NCI-H1694 (cell line): ENCODE data around the gene DGAT2L6.
"Not testable (repeated sequence)": the region's sequence is repeated elsewhere in the genome, so short reads cannot be mapped to it uniquely, and the experiment has no call there.

Experiments used
- DNase-seq: peaks from one replicate; lab custom pipeline; 2025; lab: John Stamatoyannopoulos, UW

DGAT2L6 gene

GRCh38 chrX:70196961-70197720 lies 19.9 kb downstream of the DGAT2L6 start:
- peak; percentile 65 for DNase-seq

GRCh38 chrX:70201732-70202131 lies 24.4 kb downstream of the DGAT2L6 start:
- DNase-seq, result no peak

GRCh38 chrX:70208479-70208878 lies 31.2 kb downstream of the DGAT2L6 start:
- DNase-seq, result no peak

GRCh38 chrX:70209570-70209969 lies 32.3 kb downstream of the DGAT2L6 start:
- DNase-seq, result not testable (repeated sequence)

GRCh38 chrX:70219938-70220764 lies 42.9 kb downstream of the DGAT2L6 start:
- peak; percentile 1 for DNase-seq

- no peak for DNase-seq
Observed at GRCh38 chrX:70226048-70226447, 48.8 kb downstream of the DGAT2L6 start.

- DNase-seq, result no peak
Observed at GRCh38 chrX:70226687-70227086, 49.4 kb downstream of the DGAT2L6 start.

- no peak for DNase-seq
Observed at GRCh38 chrX:70231666-70232065, 54.4 kb downstream of the DGAT2L6 start.

GRCh38 chrX:70234355-70234754 lies 57.1 kb downstream of the DGAT2L6 start, which contains the start of gene AWAT1:
TSS of gene AWAT1 (plus strand) at chrX:70234655. CDS start at chrX:70234696, 41 bp downstream.
- no peak for DNase-seq

- no peak for DNase-seq
Observed at GRCh38 chrX:70240751-70241150, 63.5 kb downstream of the DGAT2L6 start.

GRCh38 chrX:70241501-70241900 lies 64.2 kb downstream of the DGAT2L6 start:
- no peak for DNase-seq

GRCh38 chrX:70243601-70244000 lies 66.3 kb downstream of the DGAT2L6 start:
- not testable (repeated sequence) for DNase-seq

- no peak for DNase-seq
Observed at GRCh38 chrX:70244881-70245280, 67.6 kb downstream of the DGAT2L6 start.

GRCh38 chrX:70247252-70247651 lies 70.0 kb downstream of the DGAT2L6 start:
- no peak for DNase-seq

- DNase-seq, result no peak
Observed at GRCh38 chrX:70252491-70252890, 75.2 kb downstream of the DGAT2L6 start.

GRCh38 chrX:70253377-70254062 lies 76.2 kb downstream of the DGAT2L6 start:
- no peak for DNase-seq

- DNase-seq, result no peak
Observed at GRCh38 chrX:70254063-70254400, 76.7 kb downstream of the DGAT2L6 start.

GRCh38 chrX:70254909-70255308 lies 77.6 kb downstream of the DGAT2L6 start:
- DNase-seq, result no peak
